ENCODE results near the gene MYH3. TPM values are rescaled to one million over a fixed set of nuclear protein-coding genes. Genes with fewer than 3 reads are reported as not detected.

MYH3 gene
- polyA plus RNA-seq (0.74 and 3.2 TPM in 2 replicates), polyA minus RNA-seq (0.49 and 2.0 TPM in 2 replicates)

GRCh38 chr17:10657148-10657547 is at the start of gene MYH3:
Gene MYH3, minus strand, starts transcription at chr17:10657309. Its CDS starts 2,245 bp downstream, at chr17:10655064.
- H3F3A ChIP-seq (ENCODE audit: insufficient read depth, low read length, poor library complexity, severe bottlenecking) = no peaks in the 10 kb centered on the region
- H3K9me2 ChIP-seq (ENCODE audit: insufficient read depth, low read length) = no peaks in the 10 kb centered on the region
- H3K27ac ChIP-seq (ENCODE audit: low read length) = no peak within 1 kb of the TSS
- no peak within 1 kb of the TSS for H3K4me3 ChIP-seq (ENCODE audit: low read length)
- no peaks in the 10 kb centered on the region for H3K9me3 ChIP-seq (ENCODE audit: low read length)
- no peaks in the 10 kb centered on the region for H3K79me2 ChIP-seq (replicated peaks; ENCODE audit: insufficient read depth, low read length)
- no peak within 1 kb of the TSS for H3K4me2 ChIP-seq (ENCODE audit: low read length)
- no peaks in the 10 kb centered on the region for H3K27me3 ChIP-seq (ENCODE audit: insufficient read depth, low read depth, low read length)
- no peaks in the 10 kb centered on the region for H4K20me1 ChIP-seq (ENCODE audit: insufficient read depth)
- H2AFZ ChIP-seq (ENCODE audit: low read depth, low read length) = no peak within 1 kb of the TSS
- no peak for TF ChIP-seq SMC3 (conservative IDR thresholded peaks at IDR 0.05; ENCODE audit: poor library complexity)
- no peak for TF ChIP-seq CTCF (IDR thresholded peaks at IDR 0.05; ENCODE audit: poor library complexity, severe bottlenecking)
- no peak for TF ChIP-seq MXI1 (conservative IDR thresholded peaks at IDR 0.05; ENCODE audit: poor library complexity, severe bottlenecking)
- TF ChIP-seq EZH2 (IDR thresholded peaks at IDR 0.05; ENCODE audit: borderline replicate concordance, insufficient read depth, low read length, poor library complexity, severe bottlenecking) = no peak
- no peak for TF ChIP-seq RAD21 (conservative IDR thresholded peaks at IDR 0.05)
- TF ChIP-seq TAF1 (IDR thresholded peaks at IDR 0.05; ENCODE audit: low read depth) = no peak
- no peaks in the 10 kb centered on the region for H3K36me3 ChIP-seq (ENCODE audit: insufficient read depth, low read length)
- H3K9ac ChIP-seq (ENCODE audit: low read length) = no peak within 1 kb of the TSS

- no peak overlapping the region for H3K4me3 ChIP-seq (ENCODE audit: low read length)
- H3F3A ChIP-seq (ENCODE audit: insufficient read depth, low read length, poor library complexity, severe bottlenecking) = no peaks in the 10 kb centered on the region
- no peaks in the 10 kb centered on the region for H3K9me2 ChIP-seq (ENCODE audit: insufficient read depth, low read length)
- H3K9me3 ChIP-seq (ENCODE audit: low read length) = no peaks in the 10 kb centered on the region
- H4K20me1 ChIP-seq (ENCODE audit: insufficient read depth) = no peaks in the 10 kb centered on the region
- no peak overlapping the region for H2AFZ ChIP-seq (ENCODE audit: low read depth, low read length)
- TF ChIP-seq SMC3 (conservative IDR thresholded peaks at IDR 0.05; ENCODE audit: poor library complexity) = no peak
- TF ChIP-seq CTCF (IDR thresholded peaks at IDR 0.05; ENCODE audit: poor library complexity, severe bottlenecking) = no peak
- no peak for TF ChIP-seq POLR2AphosphoS5 (IDR thresholded peaks at IDR 0.05)
- TF ChIP-seq EP300 (conservative IDR thresholded peaks at IDR 0.05; ENCODE audit: poor library complexity, severe bottlenecking) = no peak
- TF ChIP-seq REST (IDR thresholded peaks at IDR 0.05; ENCODE audit: borderline replicate concordance) = no peak
- no peak for TF ChIP-seq MXI1 (conservative IDR thresholded peaks at IDR 0.05; ENCODE audit: poor library complexity, severe bottlenecking)
- no peak for TF ChIP-seq RAD21 (conservative IDR thresholded peaks at IDR 0.05)
- no peak for TF ChIP-seq EZH2 (IDR thresholded peaks at IDR 0.05; ENCODE audit: borderline replicate concordance, insufficient read depth, low read length, poor library complexity, severe bottlenecking)
- no peak for TF ChIP-seq TAF1 (IDR thresholded peaks at IDR 0.05; ENCODE audit: low read depth)
- no peak overlapping the region for H3K27ac ChIP-seq (ENCODE audit: low read length)
- H3K9ac ChIP-seq (ENCODE audit: low read length) = no peak overlapping the region
- no peaks in the 10 kb centered on the region for H3K27me3 ChIP-seq (ENCODE audit: insufficient read depth, low read depth, low read length)
- no peak overlapping the region for H3K4me2 ChIP-seq (ENCODE audit: low read length)
- H3K36me3 ChIP-seq (ENCODE audit: insufficient read depth, low read length) = peaks cover 1% of the 10 kb centered on the region
- H3K79me2 ChIP-seq (replicated peaks; ENCODE audit: insufficient read depth, low read length) = peaks cover 5% of the 10 kb centered on the region
Measured at GRCh38 chr17:10705727-10706126, 48.6 kb upstream of the MYH3 start.

Measured in neural cell (in vitro differentiated cells).